CD8-positive, alpha-beta memory T cell (primary cell): ENCODE measurements around the gene ZNF479. TPM values are rescaled to one million over a fixed set of nuclear protein-coding genes. Genes with fewer than 3 reads are reported as not detected.
"Not testable (repeated sequence)": the region's sequence is repeated elsewhere in the genome, so short reads cannot be mapped to it uniquely, and the experiment has no call there.

Experiments used
- CTCF ChIA-PET: fragments of 350-600 bp; sonication (Branson Sonifier 250); formaldehyde crosslinking; loops from one replicate; lab custom pipeline; 2021; ENCODE audit warnings: antibody characterized with exemption; lab: Charles Lee
- POLR2A ChIA-PET: fragments of 350-600 bp; sonication (Branson Sonifier 250); formaldehyde crosslinking; loops from one replicate; lab custom pipeline; 2021; ENCODE audit warnings: antibody characterized with exemption; lab: Charles Lee
- DNase-seq, 5 donors: peaks; one replicate each; pipeline versions ENCODE4 v3.0.0 to v3.0.0-alpha.2; 2020 to 2022; ENCODE audit warnings: mixed read lengths in 1 of 5
- H3K27ac ChIP-seq: one replicate; pipeline ENCODE4 v1.7.0; 2013; ENCODE audit warnings: low read depth, mild to moderate bottlenecking, low read length, moderate library complexity
- H3K27me3 ChIP-seq: 2 replicates; pipeline ENCODE4 v1.7.0; 2013; ENCODE audit warnings: low read length, mild to moderate bottlenecking; ENCODE audit not compliant: insufficient read depth, poor library complexity, severe bottlenecking
- H3K36me3 ChIP-seq: 2 replicates; pipeline ENCODE4 v1.7.0; 2013; ENCODE audit warnings: mild to moderate bottlenecking, low read length, moderate library complexity; ENCODE audit not compliant: insufficient read depth
- H3K4me1 ChIP-seq: 2 replicates; pipeline ENCODE4 v1.7.0; 2013; ENCODE audit warnings: mild to moderate bottlenecking, low read length, moderate library complexity; ENCODE audit not compliant: insufficient read depth
- H3K4me3 ChIP-seq: 2 replicates; pipeline ENCODE4 v1.7.0; 2013; ENCODE audit warnings: mild to moderate bottlenecking, low read length
- H3K9me3 ChIP-seq: 2 replicates; pipeline ENCODE4 v1.7.0; 2013; ENCODE audit warnings: mild to moderate bottlenecking, low read length
- H3K27ac Mint-ChIP-seq, 8 donors: one replicate each; pipeline ENCODE4 v1.8.0; 2020 to 2021; ENCODE audit warnings: mixed read lengths in 8 of 8, mild to moderate bottlenecking in 6 of 8, inconsistent platforms in 3 of 8, moderate library complexity in 3 of 8
- H3K27me3 Mint-ChIP-seq, 2 donors: one replicate each; pipeline ENCODE4 v1.8.0; 2020 to 2021; ENCODE audit warnings: mixed read lengths in 2 of 2, mild to moderate bottlenecking in 1 of 2, moderate library complexity in 1 of 2
- H3K36me3 Mint-ChIP-seq, 3 donors: one replicate each; pipeline ENCODE4 v1.8.0; 2020 to 2021; ENCODE audit warnings: mixed read lengths in 3 of 3, inconsistent platforms in 1 of 3, mild to moderate bottlenecking in 1 of 3
- H3K4me1 Mint-ChIP-seq, 3 donors: one replicate each; pipeline ENCODE4 v1.8.0; 2020 to 2021; ENCODE audit warnings: mixed read lengths in 3 of 3, inconsistent platforms in 1 of 3, mild to moderate bottlenecking in 1 of 3
- H3K4me3 Mint-ChIP-seq, 7 donors: one replicate each; pipeline ENCODE4 v1.8.0; 2020 to 2021; ENCODE audit warnings: mixed read lengths in 7 of 7, mild to moderate bottlenecking in 6 of 7, moderate library complexity in 4 of 7, inconsistent platforms in 2 of 7
- H3K9me3 Mint-ChIP-seq, 5 donors: one replicate each; pipeline ENCODE4 v1.8.0; 2020 to 2022; ENCODE audit warnings: mixed read lengths in 5 of 5, mild to moderate bottlenecking in 3 of 5, moderate library complexity in 2 of 5, inconsistent platforms in 1 of 5
- polyA plus RNA-seq: library from polyadenylated mRNA; unstranded; fragments of 300-500 nt; fragmentation: Illumina TruSeq; gene quantifications from one replicate; pipeline ENCODE4 v1.2.3, GENCODE V29; 2021
- total RNA-seq, 2 experiments: library from RNA; stranded (reverse); gene quantifications; one replicate each; pipeline ENCODE4 v1.2.3, GENCODE V29; 2021

Gene ZNF479
- total RNA-seq = not detected
- polyA plus RNA-seq = not detected

- H3K36me3 ChIP-seq, DNase-seq, H3K4me3 ChIP-seq, H3K27ac ChIP-seq, POLR2A ChIA-PET, H3K4me1 Mint-ChIP-seq, CTCF ChIA-PET, H3K27ac Mint-ChIP-seq, H3K4me1 ChIP-seq, H3K9me3 ChIP-seq, H3K4me3 Mint-ChIP-seq, H3K36me3 Mint-ChIP-seq, H3K27me3 Mint-ChIP-seq, H3K27me3 ChIP-seq: not testable (repeated sequence)
- peaks cover 20 to 50% (median 28%) of the 10 kb centered on the region in 5 donors for H3K9me3 Mint-ChIP-seq
Observed at GRCh38 chr7:57132336-57132735, at the start of gene ZNF479. ZNF479 (minus strand) TSS chr7:57132436; CDS start chr7:57132324, 112 bp downstream.

GRCh38 chr7:57182031-57182430 is 49.8 kb upstream of the ZNF479 start:
- ChIA-PET POLR2A (no interaction called here), CTCF (no interaction called here)
- Histone ChIP-seq H3K27me3 (no peaks in the 10 kb centered on the region), H3K4me3 (no peak overlapping the region), H3K9me3 (no peaks in the 10 kb centered on the region), H3K4me1 (no peaks in the 10 kb centered on the region), H3K36me3 (no peaks in the 10 kb centered on the region), H3K27ac (no peak overlapping the region)
- H3K36me3 Mint-ChIP-seq = no peaks in the 10 kb centered on the region
- no peak overlapping the region for H3K27ac Mint-ChIP-seq
- no peaks in the 10 kb centered on the region for H3K4me1 Mint-ChIP-seq
- peaks cover 0 to 31% (median 23%) of the 10 kb centered on the region in 5 donors for H3K9me3 Mint-ChIP-seq
- H3K4me3 Mint-ChIP-seq = no peak overlapping the region
- no peak for DNase-seq
- H3K27me3 Mint-ChIP-seq = peaks cover 0 to 1% of the 10 kb centered on the region in 2 donors

- Histone ChIP-seq H3K27ac (no peak overlapping the region), H3K9me3 (no peaks in the 10 kb centered on the region), H3K27me3 (no peaks in the 10 kb centered on the region), H3K36me3 (no peaks in the 10 kb centered on the region), H3K4me1 (no peaks in the 10 kb centered on the region), H3K4me3 (no peak overlapping the region)
- Mint-ChIP-seq H3K4me3 (no peak overlapping the region), H3K36me3 (no peaks in the 10 kb centered on the region), H3K27me3 (peaks cover 0 to 1% of the 10 kb centered on the region in 2 donors), H3K4me1 (no peaks in the 10 kb centered on the region), H3K9me3 (peaks cover 0 to 31% (median 23%) of the 10 kb centered on the region in 5 donors), H3K27ac (no peak overlapping the region)
- no peak for DNase-seq
- POLR2A ChIA-PET = no interaction called here
- CTCF ChIA-PET = no interaction called here
Observed at GRCh38 chr7:57181281-57181680, 49.0 kb upstream of the ZNF479 start.

GRCh38 chr7:57179776-57180415 is 47.7 kb upstream of the ZNF479 start:
- no peak overlapping the region for H3K4me3 ChIP-seq
- POLR2A ChIA-PET = no interaction called here
- Mint-ChIP-seq H3K27me3 (peaks cover 0 to 1% of the 10 kb centered on the region in 2 donors), H3K36me3 (no peaks in the 10 kb centered on the region), H3K4me1 (no peaks in the 10 kb centered on the region), H3K9me3 (peaks cover 0 to 36% (median 23%) of the 10 kb centered on the region in 5 donors), H3K4me3 (no peak overlapping the region), H3K27ac (no peak overlapping the region)
- no peaks in the 10 kb centered on the region for H3K9me3 ChIP-seq
- CTCF ChIA-PET = no interaction called here
- no peak overlapping the region for H3K27ac ChIP-seq
- H3K36me3 ChIP-seq = no peaks in the 10 kb centered on the region
- no peaks in the 10 kb centered on the region for H3K27me3 ChIP-seq
- no peak for DNase-seq
- no peaks in the 10 kb centered on the region for H3K4me1 ChIP-seq

GRCh38 chr7:57178768-57179139 is 46.5 kb upstream of the ZNF479 start:
- no peaks in the 10 kb centered on the region for H3K4me1 ChIP-seq
- DNase-seq = no peak
- peaks cover 0 to 1% of the 10 kb centered on the region in 2 donors for H3K27me3 Mint-ChIP-seq
- no peaks in the 10 kb centered on the region for H3K9me3 ChIP-seq
- peaks cover 0 to 34% (median 20%) of the 10 kb centered on the region in 5 donors for H3K9me3 Mint-ChIP-seq
- no peak overlapping the region for H3K4me3 Mint-ChIP-seq
- H3K27ac Mint-ChIP-seq = no peak overlapping the region
- H3K4me3 ChIP-seq = no peak overlapping the region
- H3K36me3 Mint-ChIP-seq = no peaks in the 10 kb centered on the region
- ChIA-PET CTCF (no interaction called here), POLR2A (no interaction called here)
- H3K36me3 ChIP-seq = no peaks in the 10 kb centered on the region
- no peaks in the 10 kb centered on the region for H3K27me3 ChIP-seq
- no peak overlapping the region for H3K27ac ChIP-seq
- no peaks in the 10 kb centered on the region for H3K4me1 Mint-ChIP-seq

GRCh38 chr7:57177856-57178767 is 45.9 kb upstream of the ZNF479 start:
- peaks cover 0 to 1% of the 10 kb centered on the region in 2 donors for H3K27me3 Mint-ChIP-seq
- Histone ChIP-seq H3K36me3 (no peaks in the 10 kb centered on the region), H3K4me1 (no peaks in the 10 kb centered on the region), H3K9me3 (no peaks in the 10 kb centered on the region), H3K27ac (no peak overlapping the region), H3K27me3 (no peaks in the 10 kb centered on the region), H3K4me3 (no peak overlapping the region)
- H3K4me1 Mint-ChIP-seq = no peaks in the 10 kb centered on the region
- H3K9me3 Mint-ChIP-seq = peaks cover 0 to 34% (median 20%) of the 10 kb centered on the region in 5 donors
- ChIA-PET CTCF (no interaction called here), POLR2A (no interaction called here)
- DNase-seq = no peak
- no peak overlapping the region for H3K4me3 Mint-ChIP-seq
- no peaks in the 10 kb centered on the region for H3K36me3 Mint-ChIP-seq
- H3K27ac Mint-ChIP-seq = no peak overlapping the region

GRCh38 chr7:57176928-57177635 is 44.8 kb upstream of the ZNF479 start:
- no peak for DNase-seq
- H3K9me3 ChIP-seq = no peaks in the 10 kb centered on the region
- H3K4me3 ChIP-seq = no peak overlapping the region
- H3K27ac Mint-ChIP-seq = peak overlapping the region in 1 of 8 donors; percentile 59
- no peaks in the 10 kb centered on the region for H3K36me3 ChIP-seq
- no peaks in the 10 kb centered on the region for H3K27me3 Mint-ChIP-seq
- H3K27ac ChIP-seq = no peak overlapping the region
- H3K4me1 Mint-ChIP-seq = no peaks in the 10 kb centered on the region
- H3K27me3 ChIP-seq = no peaks in the 10 kb centered on the region
- ChIA-PET POLR2A (no interaction called here), CTCF (no interaction called here)
- H3K4me1 ChIP-seq = no peaks in the 10 kb centered on the region
- no peaks in the 10 kb centered on the region for H3K36me3 Mint-ChIP-seq
- H3K9me3 Mint-ChIP-seq = peaks cover 0 to 30% (median 15%) of the 10 kb centered on the region in 5 donors
- no peak overlapping the region for H3K4me3 Mint-ChIP-seq
